Transverse colon (tissue), 4 donors: ENCODE results near the gene GBA2. TPM values are rescaled to one million over a fixed set of nuclear protein-coding genes. Genes with fewer than 3 reads are reported as not detected.

ENCODE experiments used
- DNase-seq: peaks from one replicate; pipeline ENCODE4 v3.0.0-alpha.2; 2019
- H3K27ac ChIP-seq, 4 donors: fragments of 200-600 bp; sonication (generic); 2 replicates each; pipeline ENCODE4 v1.5.1; 2016 to 2018; ENCODE audit warnings: inconsistent platforms in 4 of 4
- H3K27me3 ChIP-seq: fragments of 200-600 bp; sonication (generic); 2 replicates; pipeline ENCODE4 v1.5.1; 2017; ENCODE audit warnings: inconsistent platforms
- H3K36me3 ChIP-seq, 4 donors: fragments of 200-600 bp; sonication (generic); 2 replicates each; pipeline ENCODE4 v1.5.1; 2017 to 2019; ENCODE audit warnings: inconsistent platforms in 4 of 4
- H3K4me1 ChIP-seq, 4 donors: fragments of 200-600 bp; sonication (generic); 2 replicates each; pipeline ENCODE4 v1.5.1; 2017 to 2020; ENCODE audit warnings: inconsistent platforms in 4 of 4
- H3K4me3 ChIP-seq, 4 donors: fragments of 200-600 bp; sonication (generic); 1 replicate in 1 of 4; 2 replicates in 3 of 4; pipeline versions ENCODE4 v1.5.1 to v1.6.1; 2017 to 2019; ENCODE audit warnings: inconsistent platforms in 4 of 4
- H3K9me3 ChIP-seq, 2 donors: fragments of 200-600 bp; sonication (generic); 2 replicates each; pipeline ENCODE4 v1.5.1; 2017 to 2019; ENCODE audit warnings: inconsistent platforms in 2 of 2
- CTCF ChIP-seq, 5 experiments: fragments of 200-600 bp in 3 of 5; fragments of 450-650 bp in 2 of 5; sonication (generic) in 3 of 5; IDR thresholded peaks; 1 replicate in 2 of 5; 2 replicates in 3 of 5; pipeline ENCODE4 v1.5.1; 2016 to 2017; ENCODE audit warnings: antibody characterized with exemption in 5 of 5, inconsistent platforms in 3 of 5, mild to moderate bottlenecking in 2 of 5, moderate library complexity in 1 of 5
- EP300 ChIP-seq: sonication (generic); formaldehyde crosslinking; IDR thresholded peaks from one replicate; pipeline ENCODE4 v1.6.1; 2017; ENCODE audit warnings: antibody characterized with exemption, low read depth
- POLR2A ChIP-seq: fragments of 450-650 bp; IDR thresholded peaks from one replicate; pipeline ENCODE4 v1.6.1; 2016; ENCODE audit warnings: antibody characterized with exemption, mild to moderate bottlenecking, moderate library complexity
- POLR2AphosphoS5 ChIP-seq, 3 donors: sonication (generic); formaldehyde crosslinking; IDR thresholded peaks; one replicate each; pipeline ENCODE4 v1.6.1; 2016; ENCODE audit warnings: antibody characterized with exemption in 3 of 3
- WGBS, 2 donors: methylation state at CpG; one replicate each; pipeline ENCODE4 v1.1.5; 2018; ENCODE audit warnings: low coverage in 1 of 2; 5-methylcytosine and 5-hydroxymethylcytosine counted together
- in situ Hi-C, 4 donors: fragments of 200-750 bp; cut with MboI; loops; one replicate each; pipeline versions ENCODE4 v1.15.0 to v1.15.1; 2017; ENCODE audit warnings: low sequenced_read_pairs in 3 of 4, low pct_ligation_motif_present in 1 of 4, low pct_unique_long_range_greater_than_20kb in 1 of 4
- intact Hi-C: fragments of 100-400 bp; cut with DNase I; formaldehyde crosslinking; loops from one replicate; pipeline ENCODE4 v1.15.1; 2023; ENCODE audit warnings: low total_unique reads
- total RNA-seq, 4 donors: library from RNA; depleted of rRNA; stranded (reverse); fragments of >200 nt; gene quantifications; one replicate each; pipeline ENCODE4 v1.1.0, GENCODE V29; 2016

The GBA2 gene
- total RNA-seq, 4 donors from 2014 or later, result 217 to 709 (median 255) TPM

- no peak for TF ChIP-seq POLR2A
- no peak for TF ChIP-seq EP300
- no peak for TF ChIP-seq CTCF (IDR thresholded peaks at IDR 0.05)
- no peak for TF ChIP-seq POLR2AphosphoS5 (IDR thresholded peaks at IDR 0.05)
- intact Hi-C loops (no loop called here), in situ Hi-C loops (no loop called here)
- Histone ChIP-seq H3K9me3 (no peaks in the 10 kb centered on the region), H3K27me3 (no peaks in the 10 kb centered on the region), H3K27ac (peak overlapping the region in 3 of 4 donors; percentile 18 to 32 (median 28)), H3K4me1 (peaks cover 11 to 48% (median 16%) of the 10 kb centered on the region in 4 donors), H3K4me3 (no peak overlapping the region), H3K36me3 (no peaks in the 10 kb centered on the region)
- 53 to 100% methylated on average over 1 to 2 of the region's 2 CpGs for WGBS, 2 donors
- no peak for DNase-seq
These were observed 11.6 kb upstream of the GBA2 start for GRCh38 chr9:35760651-35761050.

- Histone ChIP-seq H3K27me3 (no peaks in the 10 kb centered on the region), H3K9me3 (no peaks in the 10 kb centered on the region), H3K4me3 (no peak overlapping the region), H3K4me1 (peaks cover 11 to 48% (median 16%) of the 10 kb centered on the region in 4 donors), H3K36me3 (no peaks in the 10 kb centered on the region), H3K27ac (peak overlapping the region in 1 of 4 donors; percentile 18)
- in situ Hi-C loops (no loop called here), intact Hi-C loops (no loop called here)
- TF ChIP-seq CTCF (IDR thresholded peaks at IDR 0.05) (no peak), POLR2AphosphoS5 (IDR thresholded peaks at IDR 0.05) (no peak), EP300 (no peak), POLR2A (no peak)
- 97 to 100% methylated on average over 4 of the region's 4 CpGs for WGBS, 2 donors
- no peak for DNase-seq
These were observed 10.8 kb upstream of the GBA2 start for GRCh38 chr9:35759795-35760194.

GRCh38 chr9:35758475-35759050, 9.5 kb upstream of the GBA2 start:
- no peak overlapping the region for H3K4me3 ChIP-seq
- H3K36me3 ChIP-seq, result peaks cover 0 to 4% (median 1%) of the 10 kb centered on the region in 4 donors
- WGBS, 2 donors, result 25 to 58% methylated on average over 3 of the region's 3 CpGs
- H3K4me1 ChIP-seq, result peaks cover 11 to 48% (median 16%) of the 10 kb centered on the region in 4 donors
- H3K9me3 ChIP-seq, result no peaks in the 10 kb centered on the region
- intact Hi-C loops (no loop called here), in situ Hi-C loops (no loop called here)
- TF ChIP-seq POLR2A, result no peak
- H3K27me3 ChIP-seq, result no peaks in the 10 kb centered on the region
- H3K27ac ChIP-seq, result peak overlapping the region; percentile 91 to 97 (median 93)
- no peak for DNase-seq

GRCh38 chr9:35757892-35758275, 8.9 kb upstream of the GBA2 start:
- peaks cover 11 to 47% (median 16%) of the 10 kb centered on the region in 4 donors for H3K4me1 ChIP-seq
- TF ChIP-seq CTCF (IDR thresholded peaks at IDR 0.05) (no peak), EP300 (no peak), POLR2AphosphoS5 (IDR thresholded peaks at IDR 0.05) (no peak), POLR2A (no peak)
- no peaks in the 10 kb centered on the region for H3K27me3 ChIP-seq
- in situ Hi-C loops (no loop called here), intact Hi-C loops (no loop called here)
- no peaks in the 10 kb centered on the region for H3K9me3 ChIP-seq
- H3K4me3 ChIP-seq, result peak overlapping the region in 3 of 4 donors; percentile 49 to 74 (median 65)
- H3K36me3 ChIP-seq, result peaks cover 0 to 11% (median 5%) of the 10 kb centered on the region in 4 donors
- no peak for DNase-seq
- H3K27ac ChIP-seq, result peak overlapping the region; percentile 91 to 97 (median 93)
